ENCODE results near the gene BTNL3. TPM values are rescaled to one million over a fixed set of nuclear protein-coding genes. Genes with fewer than 3 reads are reported as not detected.

BTNL3 gene
- total and polyA plus RNA-seq, 5 donors from 2014 or later = not detected

GRCh38 chr5:181051841-181052671 lies 63.4 kb downstream of the BTNL3 start:
- Mint-ChIP-seq H3K4me1 (peaks cover 0 to 21% (median 10%) of the 10 kb centered on the region in 4 donors), H3K4me3 (peak overlapping the region; percentile 75 to 85 (median 76)), H3K9me3 (peaks cover 0 to 6% (median 0%) of the 10 kb centered on the region in 7 donors), H3K27ac (peak overlapping the region in 1 of 3 donors; percentile 21), H3K36me3 (no peaks in the 10 kb centered on the region), H3K27me3 (peaks cover 71% of the 10 kb centered on the region)
- Histone ChIP-seq H3K4me3 (ENCODE audit: low read depth, low read length) (no peak overlapping the region), H3K27me3 (ENCODE audit: control insufficient read depth, insufficient read depth, low read length) (peaks cover 56% of the 10 kb centered on the region), H3K36me3 (ENCODE audit: control insufficient read depth, insufficient read depth, low read length) (no peaks in the 10 kb centered on the region), H3K27ac (ENCODE audit: insufficient read depth, low read length, poor library complexity, severe bottlenecking) (no peak overlapping the region), H3K9me3 (ENCODE audit: control insufficient read depth in 2 of 2, low read length in 2 of 2) (no peaks in the 10 kb centered on the region), H3K4me1 (ENCODE audit: control insufficient read depth, insufficient read depth, low read length, poor library complexity, severe bottlenecking) (peaks cover 12% of the 10 kb centered on the region)
- DNase-seq = no peak
- ATAC-seq (ENCODE audit: low read depth in 2 of 2) = no peak

DNA sequence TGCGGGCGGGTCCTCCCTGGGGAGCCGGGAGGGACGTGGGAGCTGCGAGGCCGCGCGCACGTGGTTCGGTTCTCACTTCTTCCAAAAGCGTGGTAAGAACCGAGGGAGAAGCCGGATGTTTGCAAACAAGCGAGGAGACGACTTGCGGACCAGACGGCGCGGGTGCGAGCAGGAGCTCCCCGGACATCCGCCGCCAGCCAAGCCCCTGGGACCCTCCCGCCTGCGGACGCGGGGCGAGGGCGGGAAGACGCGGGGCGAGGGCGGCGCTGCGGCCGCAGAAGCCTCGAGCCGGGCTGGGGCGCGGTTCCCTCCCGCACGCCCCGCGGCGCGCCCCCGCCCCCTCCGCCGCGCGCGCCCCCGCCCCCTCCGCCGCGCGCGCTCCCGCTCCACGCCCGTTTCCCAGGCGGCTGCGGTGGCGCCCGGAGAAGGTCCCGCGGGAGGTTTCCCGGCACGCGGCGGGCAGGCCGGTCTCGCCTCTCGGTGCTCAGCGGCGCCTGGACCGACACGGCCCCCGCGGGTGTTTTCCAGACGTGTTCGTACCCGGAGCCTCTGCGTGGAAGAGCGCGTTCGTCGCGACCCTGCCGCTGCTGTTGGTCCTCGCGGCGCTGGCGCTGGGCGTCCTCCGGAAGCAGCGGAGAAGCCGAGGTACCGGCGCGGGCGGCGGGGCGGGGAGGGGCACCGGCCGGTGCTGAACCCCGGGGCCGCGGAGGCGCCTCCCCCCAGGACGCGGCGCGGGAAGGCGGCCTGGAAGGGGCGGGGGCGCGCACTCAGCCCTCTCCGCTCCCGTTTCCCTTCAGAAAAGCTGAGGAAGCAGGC lies 64.2 kb downstream of the BTNL3 start:
- H3K9me3 Mint-ChIP-seq = peaks cover 0 to 6% (median 0%) of the 10 kb centered on the region in 7 donors
- no peak overlapping the region for H3K4me3 ChIP-seq (ENCODE audit: low read depth, low read length)
- H3K27me3 ChIP-seq (ENCODE audit: control insufficient read depth, insufficient read depth, low read length) = peaks cover 58% of the 10 kb centered on the region
- H3K4me3 Mint-ChIP-seq = peak overlapping the region; percentile 75 to 85 (median 78)
- no peaks in the 10 kb centered on the region for H3K36me3 ChIP-seq (ENCODE audit: control insufficient read depth, insufficient read depth, low read length)
- peaks cover 12% of the 10 kb centered on the region for H3K4me1 ChIP-seq (ENCODE audit: control insufficient read depth, insufficient read depth, low read length, poor library complexity, severe bottlenecking)
- no peaks in the 10 kb centered on the region for H3K9me3 ChIP-seq (ENCODE audit: control insufficient read depth in 2 of 2, low read length in 2 of 2)
- H3K27me3 Mint-ChIP-seq = peaks cover 76% of the 10 kb centered on the region
- no peak overlapping the region for H3K27ac Mint-ChIP-seq
- DNase-seq (peak in 1 of 3 donors; percentile 37), ATAC-seq (ENCODE audit: low read depth in 2 of 2) (no peak)
- no peak overlapping the region for H3K27ac ChIP-seq (ENCODE audit: insufficient read depth, low read length, poor library complexity, severe bottlenecking)
- H3K36me3 Mint-ChIP-seq = no peaks in the 10 kb centered on the region
- peaks cover 0 to 21% (median 10%) of the 10 kb centered on the region in 4 donors for H3K4me1 Mint-ChIP-seq

DNA sequence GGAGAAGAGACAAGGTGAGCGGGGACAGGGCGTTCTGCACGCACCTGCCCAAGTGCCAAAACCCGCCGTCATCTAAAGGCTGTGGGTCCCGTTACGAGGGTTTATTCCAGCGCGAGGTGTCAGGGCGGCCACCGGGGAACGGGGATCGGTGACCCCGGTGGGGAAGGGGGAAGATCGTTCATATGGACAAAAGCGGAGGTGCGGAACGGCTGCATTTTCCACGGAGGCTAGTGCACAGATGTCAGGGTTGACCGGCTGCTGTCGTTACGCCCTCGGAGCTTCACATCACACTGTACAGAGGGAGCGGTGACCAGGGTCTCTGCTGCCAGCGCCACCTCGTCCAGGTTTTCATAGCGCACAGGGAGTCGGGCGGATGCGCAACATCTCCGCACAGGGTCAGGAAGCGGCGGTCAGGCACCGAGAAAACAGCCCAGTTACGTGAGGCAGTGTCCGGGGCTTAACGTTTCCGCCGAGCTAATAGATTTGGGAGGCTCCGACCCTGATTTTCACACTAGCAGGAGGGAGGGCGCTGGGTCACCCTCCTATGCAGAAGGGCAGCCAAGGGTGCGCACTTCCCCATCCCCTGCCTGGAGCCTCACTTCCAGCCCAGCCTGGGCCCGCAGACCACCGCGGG lies 65.0 kb downstream of the BTNL3 start:
- Histone ChIP-seq H3K36me3 (ENCODE audit: control insufficient read depth, insufficient read depth, low read length) (no peaks in the 10 kb centered on the region), H3K27me3 (ENCODE audit: control insufficient read depth, insufficient read depth, low read length) (peaks cover 62% of the 10 kb centered on the region), H3K4me3 (ENCODE audit: low read depth, low read length) (peak overlapping the region; percentile 10), H3K9me3 (ENCODE audit: control insufficient read depth in 2 of 2, low read length in 2 of 2) (no peaks in the 10 kb centered on the region), H3K4me1 (ENCODE audit: control insufficient read depth, insufficient read depth, low read length, poor library complexity, severe bottlenecking) (peaks cover 12% of the 10 kb centered on the region), H3K27ac (ENCODE audit: insufficient read depth, low read length, poor library complexity, severe bottlenecking) (no peak overlapping the region)
- ATAC-seq (ENCODE audit: low read depth in 2 of 2) (no peak), DNase-seq (peak in 1 of 3 donors; percentile 6)
- Mint-ChIP-seq H3K4me3 (peak overlapping the region; percentile 17 to 81 (median 66)), H3K9me3 (peaks cover 0 to 4% (median 0%) of the 10 kb centered on the region in 7 donors), H3K27me3 (peaks cover 78% of the 10 kb centered on the region), H3K4me1 (peaks cover 0 to 24% (median 10%) of the 10 kb centered on the region in 4 donors), H3K36me3 (no peaks in the 10 kb centered on the region), H3K27ac (peak overlapping the region in 1 of 3 donors; percentile 26)

- H3K4me1 ChIP-seq (ENCODE audit: control insufficient read depth, insufficient read depth, low read length, poor library complexity, severe bottlenecking) = peaks cover 12% of the 10 kb centered on the region
- Mint-ChIP-seq H3K27ac (no peak overlapping the region), H3K36me3 (no peaks in the 10 kb centered on the region), H3K27me3 (peaks cover 82% of the 10 kb centered on the region), H3K9me3 (peaks cover 0 to 4% (median 0%) of the 10 kb centered on the region in 7 donors), H3K4me1 (peaks cover 0 to 28% (median 10%) of the 10 kb centered on the region in 4 donors), H3K4me3 (peak overlapping the region; percentile 4 to 78 (median 62))
- no peak for DNase-seq
- H3K27me3 ChIP-seq (ENCODE audit: control insufficient read depth, insufficient read depth, low read length) = peaks cover 59% of the 10 kb centered on the region
- ATAC-seq (ENCODE audit: low read depth in 2 of 2) = no peak
- no peak overlapping the region for H3K4me3 ChIP-seq (ENCODE audit: low read depth, low read length)
- H3K36me3 ChIP-seq (ENCODE audit: control insufficient read depth, insufficient read depth, low read length) = no peaks in the 10 kb centered on the region
- no peaks in the 10 kb centered on the region for H3K9me3 ChIP-seq (ENCODE audit: control insufficient read depth in 2 of 2, low read length in 2 of 2)
- no peak overlapping the region for H3K27ac ChIP-seq (ENCODE audit: insufficient read depth, low read length, poor library complexity, severe bottlenecking)
Measured at GRCh38 chr5:181054138-181054537, 65.5 kb downstream of the BTNL3 start.

- Histone ChIP-seq H3K27ac (ENCODE audit: insufficient read depth, low read length, poor library complexity, severe bottlenecking) (no peak overlapping the region), H3K36me3 (ENCODE audit: control insufficient read depth, insufficient read depth, low read length) (no peaks in the 10 kb centered on the region), H3K27me3 (ENCODE audit: control insufficient read depth, insufficient read depth, low read length) (peaks cover 53% of the 10 kb centered on the region), H3K4me1 (ENCODE audit: control insufficient read depth, insufficient read depth, low read length, poor library complexity, severe bottlenecking) (peaks cover 12% of the 10 kb centered on the region), H3K9me3 (ENCODE audit: control insufficient read depth in 2 of 2, low read length in 2 of 2) (no peaks in the 10 kb centered on the region), H3K4me3 (ENCODE audit: low read depth, low read length) (no peak overlapping the region)
- peaks cover 82% of the 10 kb centered on the region for H3K27me3 Mint-ChIP-seq
- no peak for DNase-seq
- no peak for ATAC-seq (ENCODE audit: low read depth in 2 of 2)
- peaks cover 0 to 4% (median 0%) of the 10 kb centered on the region in 7 donors for H3K9me3 Mint-ChIP-seq
- H3K4me3 Mint-ChIP-seq = peak overlapping the region in 3 of 4 donors; percentile 4 to 78 (median 55)
- H3K27ac Mint-ChIP-seq = peak overlapping the region in 1 of 3 donors; percentile 26
- H3K4me1 Mint-ChIP-seq = peaks cover 0 to 28% (median 10%) of the 10 kb centered on the region in 4 donors
- H3K36me3 Mint-ChIP-seq = no peaks in the 10 kb centered on the region
Measured at GRCh38 chr5:181054871-181055459, 66.3 kb downstream of the BTNL3 start.

Other genes starting within 250 kb of the BTNL3 start
- gene OR2Y1, start 248.8 kb upstream of the BTNL3 start, total RNA-seq = not detected
- not detected for gene OR2Y1, start 248.8 kb upstream of the BTNL3 start, polyA plus RNA-seq
- 106 TPM for gene MGAT1, start 186.0 kb upstream of the BTNL3 start, total RNA-seq
- gene MGAT1, start 186.0 kb upstream of the BTNL3 start, polyA plus RNA-seq = 100 to 1,000 TPM; 171 to 210 (median 194) TPM
- gene ZFP62, start 127.6 kb upstream of the BTNL3 start, total RNA-seq = 21.5 TPM
- 10 to 100 TPM; 21.4 to 31.2 (median 24.8) TPM for gene ZFP62, start 127.6 kb upstream of the BTNL3 start, polyA plus RNA-seq
- not detected for gene BTNL8, start 89.7 kb upstream of the BTNL3 start, total RNA-seq
- gene BTNL8, start 89.7 kb upstream of the BTNL3 start, polyA plus RNA-seq = under 1 TPM in 2 of 4 donors, not detected in 2; 0.16 to 0.33 TPM
- not detected for gene BTNL9, start 51.4 kb downstream of the BTNL3 start, total RNA-seq
- not detected for gene BTNL9, start 51.4 kb downstream of the BTNL3 start, polyA plus RNA-seq
- not detected for gene OR2V1, start 142.3 kb downstream of the BTNL3 start, total RNA-seq
- gene OR2V1, start 142.3 kb downstream of the BTNL3 start, polyA plus RNA-seq = not detected
- not detected for gene OR2V2, start 158.7 kb downstream of the BTNL3 start, total RNA-seq
- gene OR2V2, start 158.7 kb downstream of the BTNL3 start, polyA plus RNA-seq = not detected
- 0.72 TPM for gene TRIM7, start 216.3 kb downstream of the BTNL3 start, total RNA-seq
- under 1 TPM in 2 of 4 donors, not detected in 2; 0.16 to 0.47 TPM for gene TRIM7, start 216.3 kb downstream of the BTNL3 start, polyA plus RNA-seq
- gene TRIM41, start 234.4 kb downstream of the BTNL3 start, total RNA-seq = 40.8 TPM
- 1 to 10 TPM in 2 of 4 donors, under 1 TPM in 2; 0.67 to 1.6 (median 0.87) TPM for gene TRIM41, start 234.4 kb downstream of the BTNL3 start, polyA plus RNA-seq

Measured in CD4-positive, CD25-positive, alpha-beta regulatory T cell (primary cell).